Suprapubic skin (tissue), 3 donors: ENCODE data around the gene CYP2A6.
"Not testable (repeated sequence)": the region's sequence is repeated elsewhere in the genome, so short reads cannot be mapped to it uniquely, and the experiment has no call there.

Experiments used
- CTCF ChIP-seq, 2 donors: fragments of 200-600 bp in 1 of 2; fragments of 450-650 bp in 1 of 2; sonication (generic) in 1 of 2; IDR thresholded peaks; one replicate each; pipeline ENCODE4 v1.5.1; 2016 to 2019; ENCODE audit warnings: antibody characterized with exemption in 2 of 2, mild to moderate bottlenecking in 1 of 2, moderate library complexity in 1 of 2
- POLR2A ChIP-seq, 2 donors: fragments of 450-650 bp; IDR thresholded peaks; one replicate each; pipeline ENCODE4 v1.6.1; 2017; ENCODE audit warnings: antibody characterized with exemption in 2 of 2, mild to moderate bottlenecking in 2 of 2, moderate library complexity in 2 of 2

GRCh38 chr19:40830741-40831140, 19.5 kb downstream of the CYP2A6 start:
- not testable (repeated sequence) for TF ChIP-seq CTCF, POLR2A (IDR thresholded peaks at IDR 0.05)
